22Rv1 (cell line): Measurements from ENCODE around the gene SYNE2.

Experiments used
- H3K27ac ChIP-seq: fragments of 450-650 bp; 2 replicates; pipeline ENCODE4 v1.5.1; 2017
- CTCF ChIP-seq: fragments of 450-650 bp; IDR thresholded peaks from 2 replicates; pipeline ENCODE4 v1.5.1; 2017; ENCODE audit warnings: mild to moderate bottlenecking
- ZFX ChIP-seq: fragments of 450-650 bp; IDR thresholded peaks from 2 replicates; pipeline ENCODE4 v1.6.1; 2017; ENCODE audit warnings: antibody characterized with exemption, borderline replicate concordance

SYNE2 gene

DNA sequence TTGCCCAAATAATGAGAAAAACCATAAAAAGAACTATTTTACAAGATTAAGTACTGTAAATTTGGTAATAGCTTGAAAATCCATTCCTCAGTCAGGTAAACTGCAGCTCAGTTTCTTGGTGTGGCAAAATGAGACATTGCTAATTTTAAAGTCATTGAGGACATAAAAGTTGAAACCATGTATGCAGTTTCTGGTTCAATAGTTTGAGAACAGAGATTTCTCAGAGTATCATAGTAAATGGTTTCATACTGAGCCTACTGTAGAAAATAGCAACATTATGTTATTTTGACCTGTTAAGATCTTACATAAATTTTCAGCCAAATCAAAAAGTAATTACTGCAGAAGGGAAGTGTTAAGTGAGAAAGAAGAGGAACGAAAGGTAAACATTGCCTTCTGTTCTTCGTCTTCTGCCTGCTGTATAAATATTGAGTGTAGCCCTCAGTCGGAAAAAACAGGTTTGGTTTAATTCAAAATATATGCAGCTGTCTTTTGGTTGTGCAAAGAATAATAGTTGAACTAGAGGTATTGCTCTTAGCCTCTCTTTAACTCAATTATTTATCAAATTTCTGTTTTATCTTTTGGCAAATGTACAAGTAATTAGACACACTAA lies 119.6 kb downstream of the SYNE2 start:
- no peak overlapping the region for H3K27ac ChIP-seq
- TF ChIP-seq CTCF (no peak), ZFX (no peak)

- no peak for TF ChIP-seq ZFX
- no peak for TF ChIP-seq CTCF
- no peak overlapping the region for H3K27ac ChIP-seq
Observed at GRCh38 chr14:63974176-63974575, 121.4 kb downstream of the SYNE2 start.

- H3K27ac ChIP-seq: no peak overlapping the region
- no peak for TF ChIP-seq ZFX
- TF ChIP-seq CTCF: no peak
Observed at GRCh38 chr14:63981569-63981968, 128.8 kb downstream of the SYNE2 start.

DNA sequence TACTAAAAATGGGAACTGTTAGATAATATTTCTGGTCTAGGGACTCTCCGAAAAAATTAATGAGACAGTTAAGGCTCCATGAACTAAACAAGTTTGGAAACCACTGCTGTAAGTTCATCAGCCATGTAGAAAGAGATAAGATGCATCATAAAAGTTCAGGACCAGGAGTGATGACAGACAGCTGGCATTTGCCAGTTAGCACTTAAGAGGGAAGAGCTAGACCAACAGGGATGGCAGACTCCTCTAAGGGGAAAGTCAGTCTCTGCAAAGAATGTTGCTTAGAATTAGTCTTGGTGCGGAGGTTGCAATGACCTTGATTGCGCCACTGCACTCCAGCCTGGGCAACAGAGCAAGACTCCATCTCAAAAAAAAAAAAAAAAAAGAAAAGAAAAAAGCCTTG lies 129.4 kb downstream of the SYNE2 start:
- TF ChIP-seq ZFX (no peak), CTCF (no peak)
- H3K27ac ChIP-seq: no peak overlapping the region

- TF ChIP-seq ZFX: no peak
- TF ChIP-seq CTCF: no peak
- no peak overlapping the region for H3K27ac ChIP-seq
Observed at GRCh38 chr14:63982629-63983028, 129.8 kb downstream of the SYNE2 start.

- no peak for TF ChIP-seq ZFX
- no peak for TF ChIP-seq CTCF
- no peak overlapping the region for H3K27ac ChIP-seq
Observed at GRCh38 chr14:63986789-63987533, 134.2 kb downstream of the SYNE2 start.

DNA sequence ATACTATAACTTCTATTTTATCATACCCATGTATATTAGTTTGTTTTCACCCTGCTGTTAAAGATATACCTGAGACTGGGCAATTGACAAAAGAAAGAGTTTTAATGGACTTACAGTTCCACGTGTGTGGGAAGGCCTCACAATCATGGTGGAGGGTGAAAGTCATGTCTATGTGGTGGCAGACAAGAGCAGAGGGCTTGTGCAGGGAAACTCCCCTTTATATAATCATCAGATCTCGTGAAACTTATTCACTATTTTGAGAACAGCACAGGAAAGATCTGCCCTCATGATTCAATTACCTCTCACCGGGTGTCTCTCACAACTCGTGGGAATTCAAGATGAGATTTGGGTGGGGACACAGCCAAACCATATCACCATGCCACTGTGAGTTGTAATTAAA lies 135.8 kb downstream of the SYNE2 start:
- TF ChIP-seq CTCF: no peak
- no peak for TF ChIP-seq ZFX
- no peak overlapping the region for H3K27ac ChIP-seq
